Mesenteric fat pad (tissue), 1 donor: ENCODE data around the gene SNTG2. TPM values are rescaled to one million over a fixed set of nuclear protein-coding genes. Genes with fewer than 3 reads are reported as not detected.
"Not testable (repeated sequence)": the region's sequence is repeated elsewhere in the genome, so short reads cannot be mapped to it uniquely, and the experiment has no call there.

Source experiments
- DNase-seq: peaks from one replicate; pipeline ENCODE4 v3.0.0-alpha.2; 2020; ENCODE audit warnings: low spot score
- total RNA-seq: library from RNA; stranded (reverse); fragmentation: NEBNext Ultra II Directional; extraction: Animal tissue kit (Norgen Biotek cat#: 25700); gene quantifications from one replicate; pipeline ENCODE4 v1.2.1, GENCODE V29; 2021
- donor health status: DM: yes; HTN: yes; CAD: no.

SNTG2 gene
- total RNA-seq, 1 donor from 2014 or later = 5.6 TPM

DNA sequence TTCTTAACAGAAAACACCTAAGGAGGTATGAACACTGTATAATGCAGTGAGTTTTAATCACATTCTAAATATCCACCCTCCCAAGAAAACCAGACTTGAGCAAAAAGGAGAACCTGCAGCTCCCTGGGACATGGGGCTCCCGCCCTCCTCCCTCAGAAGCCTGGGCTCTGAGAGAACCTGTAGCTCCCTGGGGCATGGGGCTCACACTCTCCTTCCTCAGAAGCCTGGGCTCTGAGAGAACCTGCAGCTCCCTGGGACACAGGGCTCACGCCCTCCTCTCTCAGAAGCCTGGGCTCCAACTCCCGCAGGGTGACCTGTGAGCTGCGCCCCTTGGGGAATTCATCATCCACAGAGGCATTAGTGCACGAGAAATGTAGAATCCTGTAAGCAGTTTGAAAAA is 222.9 kb downstream of the SNTG2 start:
- no peak for DNase-seq

DNA sequence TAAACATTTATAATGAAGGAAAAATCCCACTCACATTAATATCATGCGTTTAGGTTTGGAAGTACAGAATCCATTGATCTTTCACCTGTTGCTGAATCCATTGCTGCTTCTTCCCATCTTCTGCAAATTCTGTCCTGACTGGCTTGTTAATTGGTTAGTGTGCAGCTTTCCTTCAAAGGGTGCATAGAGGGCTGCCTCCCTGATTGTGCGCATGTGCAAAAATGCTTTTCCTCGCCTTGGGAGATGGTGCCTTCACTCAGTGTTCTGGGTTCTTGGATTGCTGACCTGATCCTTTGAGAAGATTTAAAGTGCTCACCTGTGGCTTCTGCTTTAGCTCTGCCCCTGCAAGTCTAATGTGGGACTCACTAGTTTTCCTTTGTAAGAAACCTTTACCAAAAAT is 231.2 kb downstream of the SNTG2 start:
- DNase-seq = no peak

DNA sequence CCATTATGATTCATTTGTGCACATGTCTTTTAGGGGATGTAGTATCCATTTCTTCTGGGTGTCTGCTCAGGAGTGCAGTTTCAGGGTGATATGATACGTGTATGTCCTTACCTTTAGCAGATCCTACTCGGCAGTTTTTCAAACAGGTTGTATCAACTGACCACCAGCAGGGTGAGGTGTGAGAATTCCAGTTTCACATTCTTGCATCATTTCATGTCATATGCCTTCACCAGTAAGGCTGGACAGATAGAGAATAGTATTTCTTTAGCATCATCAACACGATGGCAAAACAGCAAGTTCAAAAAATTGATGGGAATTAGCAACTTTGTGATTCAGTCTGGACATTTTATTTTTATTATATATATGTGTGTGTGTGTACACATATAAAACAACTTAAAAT is 232.7 kb downstream of the SNTG2 start:
- DNase-seq = no peak

DNA sequence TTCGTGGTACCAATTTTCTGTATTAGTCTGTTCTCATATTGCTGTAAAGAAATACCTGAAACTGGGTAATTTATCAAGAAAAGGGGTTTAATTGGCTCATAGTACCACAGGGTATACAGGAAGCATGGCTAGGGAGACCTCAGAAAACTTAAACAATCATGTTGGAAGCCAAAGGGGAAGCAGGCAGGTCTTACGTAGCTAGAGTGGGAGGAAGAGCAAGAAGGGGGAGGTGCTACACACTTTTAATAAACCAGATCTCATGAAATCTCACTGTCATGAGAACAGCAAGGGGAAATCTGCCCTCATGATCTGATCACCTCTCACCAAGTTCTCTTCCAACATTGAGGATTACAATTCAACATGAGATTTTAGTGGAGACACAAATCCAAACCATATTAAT is 235.8 kb downstream of the SNTG2 start:
- no peak for DNase-seq

DNA sequence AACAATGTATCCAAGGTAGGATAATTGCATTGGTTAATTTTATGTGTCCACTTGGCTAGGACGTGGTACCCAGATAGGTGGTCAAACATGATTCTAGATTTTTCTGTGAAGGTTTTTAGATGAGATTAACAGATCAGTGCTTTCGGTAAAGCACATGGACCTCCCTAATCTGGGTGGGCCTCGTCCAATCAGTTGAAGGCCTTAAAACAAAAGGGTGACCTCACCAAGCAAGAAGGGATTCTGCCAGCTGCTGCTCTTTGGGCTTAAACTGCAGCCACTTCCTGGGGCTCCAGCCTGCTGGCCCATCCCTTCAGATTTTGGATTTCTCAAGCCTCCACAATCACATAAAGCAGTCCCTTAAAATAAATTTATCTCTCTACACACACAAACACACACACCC is 236.5 kb downstream of the SNTG2 start:
- DNase-seq = no peak

DNA sequence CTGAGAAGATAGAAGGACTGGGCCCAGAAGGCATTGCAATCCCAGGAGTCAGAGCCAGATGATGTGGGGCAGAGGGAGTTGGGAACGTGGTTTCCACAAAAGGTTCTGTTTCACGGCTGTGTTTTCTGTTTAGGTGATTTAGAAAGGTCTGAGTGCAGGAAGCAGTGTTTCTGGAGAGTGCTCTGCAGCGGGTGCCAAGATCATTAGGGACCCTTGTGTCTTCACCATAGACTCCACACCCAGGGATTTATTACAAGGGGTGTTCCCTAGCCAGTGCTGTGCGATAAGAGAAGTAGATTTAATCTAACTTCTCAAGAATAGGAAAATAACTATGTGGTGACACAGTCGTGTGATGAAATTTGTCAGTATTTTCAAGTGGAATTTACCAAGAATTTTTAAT is 241.5 kb downstream of the SNTG2 start:
- no peak for DNase-seq

DNA sequence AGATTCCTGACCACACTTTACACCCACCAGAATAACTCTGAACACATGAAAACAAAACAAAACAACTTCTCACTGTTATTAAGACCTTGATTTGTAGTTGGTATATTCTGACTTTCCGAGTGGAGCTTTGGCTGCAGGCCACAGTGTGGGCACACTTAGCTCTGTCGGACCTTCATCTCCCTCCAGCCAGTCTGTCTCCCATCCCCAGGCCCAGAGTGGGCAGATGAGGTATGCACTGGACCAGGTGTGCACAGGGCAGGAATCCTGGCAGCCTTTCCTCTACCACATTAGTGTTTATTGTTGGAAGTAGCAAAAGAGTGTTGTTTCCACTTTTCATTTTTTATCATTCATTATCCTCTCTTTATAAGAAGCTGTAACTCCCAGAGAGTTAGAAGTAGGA is 243.2 kb downstream of the SNTG2 start:
- no peak for DNase-seq

DNA sequence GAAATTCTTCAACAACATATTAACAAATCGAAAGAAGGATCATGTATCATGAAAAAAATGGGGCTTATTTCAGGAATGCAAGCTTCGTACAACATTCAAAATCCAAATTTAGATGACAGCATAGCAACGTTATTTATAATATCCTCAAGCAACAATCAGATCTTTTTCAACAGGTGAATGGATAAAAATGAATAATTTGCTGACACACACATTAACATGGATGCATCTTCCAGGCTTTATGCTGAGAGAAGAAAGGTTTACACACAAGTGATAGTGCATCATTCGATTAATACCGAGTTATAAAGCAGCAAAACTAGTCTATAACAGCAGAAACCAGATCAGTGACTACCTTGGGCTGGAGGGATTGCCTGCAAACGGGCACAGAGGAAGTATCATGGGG is 253.1 kb downstream of the SNTG2 start:
- no peak for DNase-seq

DNA sequence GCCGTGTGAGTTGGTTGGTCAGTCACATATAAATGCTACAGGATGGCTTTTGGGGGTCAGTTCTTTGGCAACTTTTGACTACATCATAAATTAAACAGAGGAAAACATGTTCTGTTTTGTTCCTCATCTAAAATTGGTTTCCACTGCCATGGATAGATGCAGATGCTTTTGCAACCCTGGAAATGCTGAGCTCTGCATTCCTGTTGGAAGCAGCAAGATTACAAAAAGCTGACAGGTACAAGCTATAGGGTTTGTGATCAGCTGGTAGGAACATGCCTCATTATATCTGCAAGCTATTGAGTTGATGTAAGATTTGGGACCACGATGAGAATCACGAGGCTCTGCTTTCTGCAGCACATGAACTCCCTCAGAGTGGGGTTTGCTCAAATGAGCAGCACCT is 255.2 kb downstream of the SNTG2 start:
- no peak for DNase-seq

DNA sequence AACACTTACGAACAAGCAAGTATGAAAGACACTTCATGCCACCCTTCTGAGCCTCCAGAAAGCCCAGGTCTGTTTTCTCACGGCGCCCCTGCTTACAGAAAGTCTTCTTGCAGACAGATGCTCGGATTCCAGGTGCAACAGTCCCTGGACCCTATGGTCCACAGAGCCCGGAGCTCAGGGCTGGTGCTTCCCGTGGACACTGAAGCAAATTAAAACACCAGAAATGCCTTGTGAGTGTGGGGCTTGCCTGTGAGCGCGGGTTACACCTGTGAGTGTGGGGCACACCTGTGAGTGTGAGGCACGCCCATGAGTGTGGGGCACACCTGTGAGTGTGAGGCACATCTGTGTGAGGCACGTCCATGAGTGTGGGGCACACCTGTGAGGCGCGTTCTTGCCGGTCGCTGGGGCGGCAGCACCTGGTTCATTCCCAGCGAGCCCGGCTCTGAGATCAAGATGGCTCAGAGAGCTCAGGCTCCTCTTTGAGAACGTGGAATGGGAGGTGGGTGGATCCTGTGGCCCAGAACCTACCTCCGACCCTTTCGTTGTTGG is 257.4 kb downstream of the SNTG2 start:
- DNase-seq = no peak

DNA sequence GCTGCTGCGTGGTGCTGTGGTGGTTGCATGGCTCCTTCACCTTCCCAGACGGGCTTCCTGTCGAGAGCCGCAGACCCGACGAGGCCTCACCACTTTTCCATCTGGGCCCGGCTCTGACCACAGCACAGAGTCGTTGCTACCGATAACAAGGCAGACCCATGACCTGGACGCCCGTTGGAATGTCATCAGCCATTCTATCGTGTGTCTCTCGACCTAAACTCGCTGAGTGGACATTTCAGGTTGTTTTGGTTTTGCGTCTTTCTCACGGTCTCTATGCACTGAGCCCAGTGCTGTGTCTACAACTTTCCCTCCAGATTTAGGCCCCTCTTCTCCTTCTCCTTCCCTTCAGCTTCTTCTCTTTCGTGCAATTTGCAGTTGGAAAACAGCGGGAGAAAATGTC is 257.9 kb downstream of the SNTG2 start:
- DNase-seq = no peak

DNA sequence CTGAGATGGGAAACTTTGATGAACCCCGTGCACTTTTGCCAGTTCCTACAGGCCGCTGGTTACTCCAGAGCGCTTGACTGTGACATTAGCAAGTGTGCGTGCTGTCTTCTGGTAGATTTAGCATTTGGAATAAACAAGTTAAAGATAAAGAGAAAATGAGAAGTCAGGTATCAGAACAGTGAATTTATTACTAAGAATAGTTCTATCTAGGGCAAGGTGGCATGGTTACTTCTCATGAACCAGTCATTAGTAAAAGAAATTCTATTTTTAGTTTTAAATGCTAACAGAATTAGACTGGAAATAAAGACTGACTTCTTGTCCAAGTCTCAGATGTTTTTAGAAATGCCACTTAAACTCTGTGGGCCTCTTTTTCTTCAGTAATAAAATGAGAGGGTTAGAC is 258.6 kb downstream of the SNTG2 start:
- DNase-seq = no peak

DNA sequence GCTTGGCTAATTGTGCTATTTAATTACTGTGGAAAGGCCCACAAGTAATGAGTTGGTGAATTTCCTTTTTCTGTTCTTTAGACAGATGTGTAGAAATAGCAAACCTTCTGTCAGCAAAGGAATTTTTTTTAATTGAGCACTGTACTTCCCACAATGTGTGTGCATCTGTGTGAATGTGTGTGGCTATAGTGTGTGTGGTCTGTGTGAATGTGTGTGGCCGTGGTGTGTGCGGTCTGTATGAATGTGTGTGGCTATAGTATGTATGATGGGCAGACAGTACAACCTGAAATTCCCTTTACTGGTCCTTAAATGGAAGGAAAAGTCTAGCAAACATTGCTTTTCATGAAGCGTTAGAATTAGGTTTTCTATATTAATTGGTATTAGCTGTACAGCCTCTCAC is 259.1 kb downstream of the SNTG2 start:
- DNase-seq = no peak

DNA sequence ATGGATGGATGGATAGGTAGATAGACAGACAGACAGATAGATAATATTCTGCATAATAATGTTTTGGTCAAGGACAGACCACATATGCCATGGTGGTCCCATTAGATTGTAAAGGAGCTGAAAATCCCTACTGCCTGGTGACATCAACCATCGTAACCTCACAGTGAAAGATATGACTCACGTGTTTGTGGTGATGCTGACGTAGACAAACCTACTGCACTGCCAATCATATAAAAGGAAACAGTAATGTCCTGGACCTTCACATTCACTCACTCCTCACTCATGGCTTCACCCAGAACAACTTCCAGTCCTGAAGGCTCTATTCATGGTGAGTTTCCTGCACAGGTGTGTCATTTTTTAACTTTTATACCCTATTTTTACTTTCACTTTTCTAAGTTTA is 259.7 kb downstream of the SNTG2 start:
- no peak for DNase-seq

DNA sequence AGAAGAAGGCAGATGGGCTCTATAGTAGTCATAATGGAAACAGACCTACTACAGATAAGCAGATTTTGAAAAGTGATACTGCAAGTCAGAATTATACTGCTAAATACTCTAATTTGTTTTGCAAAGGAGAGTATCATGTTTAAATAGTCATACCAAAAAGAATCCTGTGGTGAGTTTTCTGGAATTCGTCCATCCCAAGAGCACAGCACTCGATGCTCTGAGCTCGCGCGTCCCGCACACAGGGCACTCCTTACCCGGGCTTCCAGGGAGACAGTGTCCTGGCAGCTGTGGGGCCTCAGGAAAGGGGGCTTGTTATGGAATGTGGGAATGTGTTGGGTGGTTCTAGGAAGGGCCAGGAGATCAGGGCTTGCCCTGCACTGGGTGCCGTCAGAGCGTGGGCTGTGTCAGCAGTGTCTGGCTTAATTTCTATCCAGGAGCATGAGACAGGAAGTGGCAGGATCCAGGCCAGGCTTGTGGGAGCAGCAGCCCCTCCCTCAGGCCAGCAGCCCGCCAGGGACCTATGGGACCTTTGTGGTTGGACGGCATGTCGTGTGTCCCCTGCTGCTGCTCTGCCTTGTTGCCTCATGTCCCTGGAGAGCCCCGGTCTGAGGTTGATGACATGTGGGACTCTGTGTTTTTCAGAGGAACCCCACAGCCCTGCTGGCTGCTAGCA is 269.4 kb downstream of the SNTG2 start:
- DNase-seq = no peak

DNA sequence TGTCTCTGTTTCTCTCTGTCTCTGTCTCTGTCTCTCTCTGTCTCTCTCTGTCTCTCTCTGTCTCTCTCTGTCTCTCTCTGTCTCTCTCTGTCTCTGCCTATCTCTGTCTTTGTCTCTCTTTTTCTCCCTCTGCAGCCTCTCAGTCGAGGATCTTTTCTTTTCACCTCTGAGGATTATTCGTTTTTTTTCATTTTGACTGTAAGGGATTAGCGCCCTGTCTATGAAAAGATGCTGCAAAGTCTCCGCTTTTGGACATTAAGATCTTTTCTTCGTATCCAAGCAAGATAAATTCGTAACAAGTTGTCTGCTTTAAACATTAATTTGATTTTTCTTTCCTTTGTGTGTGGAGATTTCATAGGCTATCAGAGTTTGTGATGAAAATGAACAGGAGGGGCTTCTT is 271.4 kb downstream of the SNTG2 start:
- DNase-seq = no peak

DNA sequence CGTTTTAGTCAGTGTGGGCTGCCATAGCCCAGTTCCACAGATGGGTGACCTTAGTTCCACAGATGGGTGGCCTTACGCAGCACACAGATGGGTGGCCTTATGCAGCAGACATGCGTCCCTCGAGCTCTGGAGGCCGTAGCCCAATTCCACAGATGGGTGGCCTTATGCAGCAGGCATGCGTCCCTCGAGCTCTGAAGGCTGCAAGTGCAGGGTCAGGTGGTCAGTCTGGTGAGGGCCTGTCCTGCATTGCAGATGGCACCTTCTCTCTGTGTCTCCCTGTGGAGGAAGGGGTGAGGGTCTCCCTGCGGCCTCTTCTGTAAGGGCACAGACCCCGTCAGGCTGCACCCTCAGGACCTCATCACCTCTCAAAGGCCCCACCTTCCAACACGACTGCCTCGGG is 273.1 kb downstream of the SNTG2 start:
- DNase-seq = no peak

DNA sequence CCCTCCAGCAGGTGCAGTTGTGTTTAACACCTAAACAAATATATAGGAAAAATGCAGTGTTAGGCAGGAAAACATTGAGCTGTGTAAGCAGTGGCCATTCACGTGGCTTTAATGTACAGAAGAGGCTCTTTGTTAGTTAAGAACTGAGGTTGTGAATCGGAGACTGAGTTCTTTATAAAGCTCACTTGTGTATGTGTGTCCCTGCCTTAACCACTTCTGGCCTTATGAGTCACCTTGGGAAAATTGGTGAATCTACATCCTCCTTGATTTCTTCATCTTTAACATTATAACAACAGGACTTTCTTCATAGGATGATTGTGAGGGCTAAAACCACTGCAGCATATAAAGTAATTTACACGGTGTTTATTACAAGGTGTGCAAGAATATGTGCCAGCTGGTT is 274.3 kb downstream of the SNTG2 start:
- DNase-seq = no peak

DNA sequence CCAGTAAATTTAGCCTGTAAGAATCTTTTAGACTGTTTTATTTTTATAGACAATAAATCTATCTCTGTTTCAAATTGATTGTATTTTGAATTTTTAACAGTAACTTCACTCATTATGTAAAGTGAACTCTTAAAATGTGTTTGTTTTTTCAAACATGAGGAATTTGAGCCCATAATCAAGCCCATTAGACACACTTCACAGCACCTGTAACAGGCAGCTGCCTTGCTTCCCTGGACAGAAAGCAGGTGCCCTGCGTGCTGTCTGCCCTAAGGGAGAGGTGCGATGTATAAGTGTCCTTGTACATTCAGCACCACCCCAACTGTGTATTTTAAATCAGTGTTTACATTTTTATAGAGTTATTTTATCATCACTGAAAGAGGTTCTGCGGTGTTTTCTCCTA is 276.1 kb downstream of the SNTG2 start:
- DNase-seq = no peak

DNA sequence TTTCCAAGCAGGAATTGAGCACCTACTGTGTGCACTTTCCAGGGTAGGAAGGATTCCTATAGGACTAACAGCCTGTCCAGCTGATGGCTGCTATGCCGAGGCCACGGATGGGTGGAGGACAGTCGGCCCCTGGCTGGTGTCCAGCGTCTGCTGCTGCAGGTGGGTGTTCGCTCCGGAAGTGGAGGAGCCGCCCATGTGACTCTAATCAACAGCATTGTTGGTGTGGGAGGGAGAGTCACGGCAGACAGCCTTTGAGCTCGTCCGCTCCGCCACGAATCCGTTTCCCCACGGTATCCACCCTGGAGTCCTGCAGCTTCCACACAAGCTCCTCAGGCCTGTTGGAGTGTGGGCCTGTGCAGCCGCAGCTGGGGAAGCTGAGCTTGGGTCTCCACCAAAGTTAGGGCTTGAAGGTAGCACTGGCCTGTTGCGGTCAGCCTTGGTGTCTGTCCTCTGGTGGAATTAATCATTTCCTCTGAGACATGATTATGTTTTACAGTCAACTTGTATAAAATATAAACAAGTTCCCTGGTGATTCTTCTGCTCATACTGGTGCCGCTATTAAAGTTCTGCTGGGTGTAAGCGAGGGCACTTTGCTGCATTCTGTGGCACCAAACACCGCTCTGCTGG is 276.7 kb downstream of the SNTG2 start:
- DNase-seq = no peak

DNA sequence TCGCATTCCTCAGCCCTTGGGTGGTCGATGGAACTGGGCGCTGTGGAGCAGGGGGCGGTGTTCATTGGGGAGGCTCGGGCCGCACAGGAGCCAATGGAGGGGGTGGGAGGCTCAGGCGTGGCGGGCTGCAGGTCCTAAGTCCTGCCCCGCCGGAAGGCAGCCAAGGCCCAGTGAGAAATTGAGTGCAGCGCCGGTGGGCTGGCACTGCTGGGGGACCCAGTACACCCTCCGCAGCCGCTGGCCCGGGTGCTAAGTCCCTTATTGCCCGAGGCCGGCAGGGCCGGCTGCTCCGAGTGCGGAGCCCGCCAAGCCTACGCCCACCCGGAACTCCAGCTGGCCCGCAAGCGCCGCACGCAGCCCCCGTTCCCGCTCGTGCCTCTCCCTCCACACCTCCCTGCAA is 278.9 kb downstream of the SNTG2 start:
- not testable (repeated sequence) for DNase-seq

DNA sequence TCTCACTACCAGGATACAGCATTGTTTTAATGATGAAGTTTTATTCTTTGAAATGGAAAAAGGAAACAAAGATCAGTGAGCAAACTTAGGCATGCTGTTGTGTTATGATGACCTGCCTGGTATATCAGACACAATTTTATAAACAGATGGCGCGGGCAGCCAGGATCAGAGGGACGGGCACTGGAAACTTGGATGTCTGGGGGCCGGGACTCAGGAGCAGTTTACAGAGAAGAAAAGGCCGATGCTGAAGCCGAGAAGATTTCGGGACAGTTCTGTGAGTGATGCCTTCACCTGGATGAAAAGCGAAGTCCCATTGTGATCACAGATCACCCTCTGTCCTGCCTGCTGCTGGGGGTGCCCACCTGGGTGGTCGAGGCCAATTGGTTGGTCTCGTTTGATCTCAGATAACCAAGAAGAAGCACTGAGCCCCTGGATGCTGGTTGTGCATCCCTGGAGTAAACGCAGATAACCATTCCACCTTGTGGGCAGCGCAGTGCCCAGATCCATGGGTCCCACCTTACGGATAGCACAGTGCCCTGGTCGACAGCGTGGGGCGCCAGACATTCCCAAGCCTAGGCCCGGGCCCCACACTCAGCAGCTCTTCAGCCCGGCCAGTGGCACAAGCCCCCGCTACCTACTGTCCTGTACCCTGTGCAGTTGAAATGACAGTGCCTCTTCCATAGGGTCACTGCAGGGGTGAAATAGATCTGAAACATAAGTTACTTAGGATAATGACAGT is 279.7 kb downstream of the SNTG2 start:
- DNase-seq = no peak
